Left kidney (tissue), 1 donor: ENCODE measurements around the gene CCDC142. TPM values are rescaled to one million over a fixed set of nuclear protein-coding genes. Genes with fewer than 3 reads are reported as not detected.

Experiments used
- polyA plus RNA-seq: library from polyadenylated mRNA; unstranded; fragments of 120-200 nt; gene quantifications from one replicate; pipeline ENCODE4 v1.2.1, GENCODE V29; 2013; ENCODE audit not compliant: insufficient read length

CCDC142 gene
- polyA plus RNA-seq, 1 donor = 15.8 TPM

Other genes starting within 250 kb of the CCDC142 start
- 3.7 TPM for gene SLC4A5, start 139.6 kb downstream of the CCDC142 start, polyA plus RNA-seq
- 142 TPM for gene DCTN1, start 102.7 kb downstream of the CCDC142 start, polyA plus RNA-seq
- gene C2orf81, start 61.4 kb downstream of the CCDC142 start, polyA plus RNA-seq = 5.5 TPM
- gene WDR54, start 61.3 kb downstream of the CCDC142 start, polyA plus RNA-seq = 38.8 TPM
- gene RTKN, start 41.1 kb downstream of the CCDC142 start, polyA plus RNA-seq = 70.4 TPM
- gene INO80B, start 27.9 kb downstream of the CCDC142 start, polyA plus RNA-seq = 26.9 TPM
- 94.7 TPM for gene WBP1, start 24.6 kb downstream of the CCDC142 start, polyA plus RNA-seq
- gene MOGS, start 17.6 kb downstream of the CCDC142 start, polyA plus RNA-seq = 57.0 TPM
- gene MRPL53, start 10.3 kb downstream of the CCDC142 start, polyA plus RNA-seq = 37.7 TPM
- gene TTC31, start 83 bp upstream of the CCDC142 start, polyA plus RNA-seq = 31.5 TPM
- gene LBX2, start 16.6 kb upstream of the CCDC142 start, polyA plus RNA-seq = 3.1 TPM
- gene PCGF1, start 24.7 kb upstream of the CCDC142 start, polyA plus RNA-seq = 29.5 TPM
- gene TLX2, start 31.5 kb upstream of the CCDC142 start, polyA plus RNA-seq = 0.07 TPM
- 0.40 TPM for gene DQX1, start 43.2 kb upstream of the CCDC142 start, polyA plus RNA-seq
- gene AUP1, start 46.7 kb upstream of the CCDC142 start, polyA plus RNA-seq = 96.8 TPM
- gene HTRA2, start 46.9 kb upstream of the CCDC142 start, polyA plus RNA-seq = 29.8 TPM
- 10.8 TPM for gene LOXL3, start 70.9 kb upstream of the CCDC142 start, polyA plus RNA-seq
- 7.4 TPM for gene DOK1, start 71.7 kb upstream of the CCDC142 start, polyA plus RNA-seq
- gene M1AP, start 165.3 kb upstream of the CCDC142 start, polyA plus RNA-seq = 1.0 TPM
- 6.3 TPM for gene SEMA4F, start 171.2 kb upstream of the CCDC142 start, polyA plus RNA-seq